Nephron (organoid): ENCODE measurements around the gene CHERP.

Experiments used
- H3K27ac Mint-ChIP-seq, 3 experiments: 2 replicates each; pipeline ENCODE4 v1.8.0; 2020; ENCODE audit warnings: mixed read lengths in 3 of 3, mild to moderate bottlenecking in 2 of 3, moderate library complexity in 1 of 3
- H3K27me3 Mint-ChIP-seq: 2 replicates; pipeline ENCODE4 v1.8.0; 2021; ENCODE audit warnings: low read depth, mild to moderate bottlenecking, moderate library complexity, mixed read lengths
- H3K36me3 Mint-ChIP-seq: 2 replicates; pipeline ENCODE4 v1.8.0; 2020; ENCODE audit warnings: low read depth, mixed read lengths
- H3K4me1 Mint-ChIP-seq: 2 replicates; pipeline ENCODE4 v1.8.0; 2020; ENCODE audit warnings: mixed read lengths
- H3K4me3 Mint-ChIP-seq, 3 experiments: 2 replicates each; pipeline ENCODE4 v1.8.0; 2020; ENCODE audit warnings: mild to moderate bottlenecking in 3 of 3, mixed read lengths in 3 of 3, moderate library complexity in 2 of 3
- H3K9me3 Mint-ChIP-seq: 2 replicates; pipeline ENCODE4 v1.8.0; 2020; ENCODE audit warnings: mixed read lengths
- CTCF ChIP-seq, 3 experiments: fragments of 200-600 bp; sonication (generic); IDR thresholded peaks; one replicate each; pipeline ENCODE4 v1.5.0; 2021; ENCODE audit warnings: antibody characterized with exemption in 3 of 3; ENCODE audit not compliant: unreplicated experiment in 3 of 3

The CHERP gene

GRCh38 chr19:16587833-16588823 is 45.9 kb upstream of the CHERP start:
- no peaks in the 10 kb centered on the region for H3K36me3 Mint-ChIP-seq
- H3K27ac Mint-ChIP-seq, result peak overlapping the region; percentile 64 to 86 (median 82)
- H3K27me3 Mint-ChIP-seq, result no peaks in the 10 kb centered on the region
- TF ChIP-seq CTCF (IDR thresholded peaks at IDR 0.05; ENCODE audit: unreplicated experiment in 3 of 3), result no peak
- H3K9me3 Mint-ChIP-seq, result no peaks in the 10 kb centered on the region
- peaks cover 54% of the 10 kb centered on the region for H3K4me1 Mint-ChIP-seq
- peak overlapping the region; percentile 33 to 51 (median 43) for H3K4me3 Mint-ChIP-seq

- Mint-ChIP-seq H3K9me3 (no peaks in the 10 kb centered on the region), H3K4me1 (peaks cover 58% of the 10 kb centered on the region), H3K36me3 (no peaks in the 10 kb centered on the region), H3K4me3 (no peak overlapping the region), H3K27me3 (no peaks in the 10 kb centered on the region), H3K27ac (peak overlapping the region in 2 of 3 experiments; percentile 64 to 86)
- TF ChIP-seq CTCF (IDR thresholded peaks at IDR 0.05; ENCODE audit: unreplicated experiment in 3 of 3), result no peak
Measured at GRCh38 chr19:16586991-16587832, 45.0 kb upstream of the CHERP start.

GRCh38 chr19:16586477-16586871 is 44.2 kb upstream of the CHERP start:
- Mint-ChIP-seq H3K27ac (no peak overlapping the region), H3K27me3 (no peaks in the 10 kb centered on the region), H3K9me3 (no peaks in the 10 kb centered on the region), H3K4me3 (no peak overlapping the region), H3K36me3 (no peaks in the 10 kb centered on the region), H3K4me1 (peaks cover 63% of the 10 kb centered on the region)
- no peak for TF ChIP-seq CTCF (IDR thresholded peaks at IDR 0.05; ENCODE audit: unreplicated experiment in 3 of 3)

- TF ChIP-seq CTCF (IDR thresholded peaks at IDR 0.05; ENCODE audit: unreplicated experiment in 3 of 3), result no peak
- Mint-ChIP-seq H3K9me3 (no peaks in the 10 kb centered on the region), H3K4me3 (no peak overlapping the region), H3K27me3 (no peaks in the 10 kb centered on the region), H3K4me1 (peaks cover 63% of the 10 kb centered on the region), H3K27ac (peak overlapping the region in 1 of 3 experiments; percentile 80), H3K36me3 (no peaks in the 10 kb centered on the region)
Measured at GRCh38 chr19:16585808-16586476, 43.7 kb upstream of the CHERP start.

GRCh38 chr19:16585094-16585801 is 43.0 kb upstream of the CHERP start:
- Mint-ChIP-seq H3K4me1 (peaks cover 58% of the 10 kb centered on the region), H3K9me3 (no peaks in the 10 kb centered on the region), H3K4me3 (peak overlapping the region in 1 of 3 experiments; percentile 29), H3K27me3 (no peaks in the 10 kb centered on the region), H3K27ac (peak overlapping the region; percentile 60 to 80 (median 74)), H3K36me3 (no peaks in the 10 kb centered on the region)
- TF ChIP-seq CTCF (IDR thresholded peaks at IDR 0.05; ENCODE audit: unreplicated experiment in 3 of 3), result no peak
